ENCODE measurements around the gene CYSRT1.

Gene CYSRT1

DNA sequence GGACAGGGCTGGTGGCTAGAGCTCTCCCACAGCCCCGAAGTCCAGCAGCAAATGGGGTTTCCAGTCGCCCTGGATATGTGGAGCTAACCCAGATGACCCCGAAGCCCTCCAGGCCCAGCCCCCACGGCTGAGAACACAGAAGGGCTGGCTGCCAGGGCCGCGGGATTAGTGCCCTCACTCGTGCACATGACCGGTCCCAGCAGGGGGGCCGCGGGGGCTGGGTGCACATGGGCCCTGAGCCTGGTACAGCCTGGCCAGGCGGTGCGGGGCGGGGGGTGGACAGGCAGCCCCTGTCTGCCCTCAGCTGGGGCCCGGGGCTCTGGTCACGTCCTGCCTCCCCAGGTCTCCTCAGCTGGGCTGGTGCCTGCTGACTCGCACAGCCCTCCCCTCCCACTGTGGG, 30.6 kb upstream of the CYSRT1 start:
- no peak for DNase-seq (ENCODE audit: low read depth)
- TF ChIP-seq, protein P1, sequence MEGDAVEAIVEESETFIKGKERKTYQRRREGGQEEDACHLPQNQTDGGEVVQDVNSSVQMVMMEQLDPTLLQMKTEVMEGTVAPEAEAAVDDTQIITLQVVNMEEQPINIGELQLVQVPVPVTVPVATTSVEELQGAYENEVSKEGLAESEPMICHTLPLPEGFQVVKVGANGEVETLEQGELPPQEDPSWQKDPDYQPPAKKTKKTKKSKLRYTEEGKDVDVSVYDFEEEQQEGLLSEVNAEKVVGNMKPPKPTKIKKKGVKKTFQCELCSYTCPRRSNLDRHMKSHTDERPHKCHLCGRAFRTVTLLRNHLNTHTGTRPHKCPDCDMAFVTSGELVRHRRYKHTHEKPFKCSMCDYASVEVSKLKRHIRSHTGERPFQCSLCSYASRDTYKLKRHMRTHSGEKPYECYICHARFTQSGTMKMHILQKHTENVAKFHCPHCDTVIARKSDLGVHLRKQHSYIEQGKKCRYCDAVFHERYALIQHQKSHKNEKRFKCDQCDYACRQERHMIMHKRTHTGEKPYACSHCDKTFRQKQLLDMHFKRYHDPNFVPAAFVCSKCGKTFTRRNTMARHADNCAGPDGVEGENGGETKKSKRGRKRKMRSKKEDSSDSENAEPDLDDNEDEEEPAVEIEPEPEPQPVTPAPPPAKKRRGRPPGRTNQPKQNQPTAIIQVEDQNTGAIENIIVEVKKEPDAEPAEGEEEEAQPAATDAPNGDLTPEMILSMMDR (IDR thresholded peaks at IDR 0.05; ENCODE audit: control insufficient read depth, insufficient read depth, low read depth, low read length, missing control alignments): no peak
- no peak overlapping the region for H3K4me3 ChIP-seq (ENCODE audit: control insufficient read depth, low read depth, low read length)

DNA sequence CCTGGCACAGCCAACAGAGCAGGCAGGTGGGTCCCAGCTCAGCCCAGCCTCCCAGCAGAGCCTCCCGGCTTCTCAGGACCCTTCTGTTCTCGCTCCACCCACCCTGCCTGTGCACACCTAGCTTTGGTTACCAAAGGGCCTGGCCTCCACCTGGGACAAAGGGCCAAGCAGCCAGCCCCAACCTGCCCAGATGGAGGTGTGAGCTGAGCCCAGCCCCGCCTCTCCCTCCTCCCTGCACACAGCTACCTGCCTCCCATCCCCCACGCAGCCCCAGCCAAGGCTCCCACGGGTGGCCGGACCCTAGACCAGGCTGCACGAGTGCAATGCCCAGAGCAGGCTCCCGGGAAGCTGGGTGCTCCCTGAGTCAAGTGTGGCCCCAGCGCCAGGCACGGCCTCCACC, 30.1 kb upstream of the CYSRT1 start:
- no peak for DNase-seq (ENCODE audit: low read depth)
- TF ChIP-seq, protein P1 (IDR thresholded peaks at IDR 0.05; ENCODE audit: control insufficient read depth, insufficient read depth, low read depth, low read length, missing control alignments): no peak
- no peak overlapping the region for H3K4me3 ChIP-seq (ENCODE audit: control insufficient read depth, low read depth, low read length)

DNA sequence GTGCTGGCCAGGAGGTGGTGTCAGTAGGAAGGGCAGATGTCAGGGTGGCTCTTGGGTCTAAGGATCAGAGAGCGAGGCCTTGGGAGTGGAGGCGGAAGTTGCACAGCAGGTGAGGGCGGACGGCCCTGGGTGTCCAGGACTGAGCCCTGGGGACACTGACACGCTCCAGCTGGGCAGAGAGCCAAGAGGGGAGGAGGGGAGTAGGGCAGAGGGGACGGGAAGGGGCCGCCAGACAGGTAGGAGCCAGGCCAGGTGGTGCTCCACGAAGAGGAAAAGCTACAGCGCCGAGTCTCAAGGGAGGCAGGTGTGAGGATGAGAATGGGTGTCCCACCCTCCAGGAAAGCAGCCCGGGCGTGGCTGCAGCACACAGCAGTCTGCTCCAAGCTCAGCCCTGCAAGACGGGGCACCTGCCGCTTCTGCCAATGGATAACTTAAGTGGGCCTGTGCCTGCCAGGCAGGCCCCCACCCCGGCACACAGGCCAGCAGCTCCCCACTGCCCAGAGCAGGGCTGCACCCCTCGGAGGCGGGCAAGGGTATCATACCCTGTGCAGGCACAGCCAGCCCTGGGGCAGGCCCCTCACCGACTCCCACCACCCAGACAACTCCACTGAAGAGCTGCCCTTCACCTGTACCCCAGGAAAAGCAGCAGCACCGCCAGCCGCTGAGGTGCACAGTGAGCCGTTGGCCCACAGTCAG, 29.3 kb upstream of the CYSRT1 start:
- no peak for DNase-seq (ENCODE audit: low read depth)
- no peak overlapping the region for H3K4me3 ChIP-seq (ENCODE audit: control insufficient read depth, low read depth, low read length)
- TF ChIP-seq, protein P1 (IDR thresholded peaks at IDR 0.05; ENCODE audit: control insufficient read depth, insufficient read depth, low read depth, low read length, missing control alignments): no peak

DNA sequence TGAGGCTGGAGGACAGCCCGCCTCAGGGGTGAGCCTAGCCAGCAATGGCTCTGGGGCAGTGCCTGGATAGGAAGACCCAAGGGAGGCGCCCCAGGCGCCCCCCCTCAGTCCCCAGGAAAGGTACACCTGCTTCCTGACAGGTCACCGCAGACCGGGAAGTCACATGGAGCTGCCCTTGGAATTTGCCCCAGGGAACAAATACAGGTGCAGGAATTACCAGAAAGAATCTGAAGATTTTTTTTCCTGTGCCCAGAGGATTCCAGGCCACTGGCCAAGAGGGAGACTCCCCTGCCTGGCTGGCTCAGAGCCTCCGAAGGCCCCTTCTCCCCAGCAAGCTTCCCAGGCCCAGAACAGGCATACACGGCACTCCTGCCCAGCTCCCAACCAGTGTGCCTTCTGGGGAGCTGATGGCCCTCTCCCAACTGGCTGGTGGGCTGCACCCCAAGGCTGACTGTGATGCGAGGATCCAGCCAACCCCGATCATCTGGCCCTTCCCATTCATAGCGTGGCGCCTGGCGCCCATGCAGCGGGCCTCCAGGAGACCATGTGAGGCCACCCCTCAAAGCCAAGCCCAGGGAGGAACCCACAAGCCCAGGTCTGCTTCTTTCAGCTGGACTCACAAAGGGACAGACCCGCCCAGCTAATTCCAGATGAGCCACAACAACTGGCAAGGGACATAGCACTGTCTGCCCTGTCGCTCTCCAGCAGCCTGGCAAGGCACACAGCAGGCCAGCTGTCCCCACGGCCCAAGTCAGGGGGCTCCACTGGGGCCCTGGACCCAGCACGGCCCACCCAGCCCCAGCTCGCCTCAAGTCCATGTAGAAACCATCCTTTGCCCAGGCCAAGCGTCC, 26.7 kb upstream of the CYSRT1 start:
- no peak for DNase-seq (ENCODE audit: low read depth)
- peak overlapping the region; percentile 42 for H3K4me3 ChIP-seq (ENCODE audit: control insufficient read depth, low read depth, low read length)
- TF ChIP-seq, protein P1 (IDR thresholded peaks at IDR 0.05; ENCODE audit: control insufficient read depth, insufficient read depth, low read depth, low read length, missing control alignments): no peak

DNA sequence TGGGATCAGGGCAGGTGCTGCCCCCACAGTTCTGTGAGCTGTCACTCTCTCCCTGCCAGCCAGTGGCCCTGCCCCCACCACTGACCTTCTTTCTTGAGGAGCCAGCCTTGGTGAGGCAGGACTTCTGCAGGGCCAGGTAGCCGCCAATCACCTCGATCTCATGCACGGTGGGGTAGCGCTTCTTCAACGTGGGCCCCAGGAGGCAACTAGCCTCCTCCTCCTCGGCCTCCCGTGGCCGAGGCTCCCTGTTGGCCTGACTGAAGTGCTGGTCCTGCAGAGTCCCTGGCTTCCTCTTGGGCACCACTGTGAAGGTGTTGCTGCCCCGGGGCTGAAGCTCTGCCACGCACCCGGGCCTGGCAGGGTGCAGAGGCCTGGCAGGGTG, 26.1 kb upstream of the CYSRT1 start:
- DNase-seq (ENCODE audit: low read depth): no peak
- TF ChIP-seq, protein P1 (IDR thresholded peaks at IDR 0.05; ENCODE audit: control insufficient read depth, insufficient read depth, low read depth, low read length, missing control alignments): no peak
- H3K4me3 ChIP-seq (ENCODE audit: control insufficient read depth, low read depth, low read length): peak overlapping the region; percentile 42

DNA sequence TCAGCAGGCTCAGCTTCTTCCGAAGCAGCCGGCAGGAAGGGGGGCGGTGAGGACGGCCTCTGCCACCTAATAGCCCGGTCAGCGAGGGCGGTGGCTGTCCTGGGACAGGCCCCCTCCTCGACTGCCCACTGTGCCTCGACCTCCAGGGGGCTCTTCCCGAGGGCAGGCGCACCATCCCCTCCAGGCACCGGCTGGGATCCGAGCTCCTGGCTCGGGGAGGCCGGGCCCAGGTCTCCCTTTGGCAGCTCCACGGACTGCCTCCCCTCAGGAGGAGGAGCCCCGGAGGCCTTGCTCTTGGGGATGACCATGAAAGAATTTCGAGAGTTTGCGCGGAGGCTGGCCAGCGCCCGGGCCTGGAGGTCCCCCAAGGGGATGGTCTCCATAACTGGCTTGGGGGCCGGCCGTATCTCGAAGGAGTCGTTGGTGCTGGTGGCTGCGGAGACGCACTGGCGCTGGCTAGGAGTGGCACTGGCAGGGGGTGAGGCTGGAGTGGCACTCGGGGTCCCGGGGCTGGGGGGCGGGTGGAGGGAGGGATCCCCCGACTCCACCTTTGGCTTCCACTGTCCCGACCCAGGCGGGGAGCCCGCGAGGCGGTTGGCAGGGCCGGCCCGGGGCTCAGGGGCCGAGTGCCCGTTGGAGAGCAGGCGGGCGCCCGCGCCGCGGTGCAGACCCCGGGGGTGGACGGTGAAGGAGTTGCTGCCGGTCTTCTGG, 25.4 kb upstream of the CYSRT1 start:
- H3K4me3 ChIP-seq (ENCODE audit: control insufficient read depth, low read depth, low read length): peak overlapping the region; percentile 42
- TF ChIP-seq, protein P1 (IDR thresholded peaks at IDR 0.05; ENCODE audit: control insufficient read depth, insufficient read depth, low read depth, low read length, missing control alignments): no peak
- DNase-seq (ENCODE audit: low read depth): no peak

All from AG09309 (cell line).